CD4-positive, alpha-beta T cell treated with Interleukin-4 for 4 hours (primary cell): ENCODE data around the gene CEP68.
"Not testable (repeated sequence)": the region's sequence is repeated elsewhere in the genome, so short reads cannot be mapped to it uniquely, and the experiment has no call there.

ENCODE experiments used
- DNase-seq: peaks from one replicate; pipeline ENCODE4 v3.0.0-alpha.2; 2020

Gene CEP68, protein sequence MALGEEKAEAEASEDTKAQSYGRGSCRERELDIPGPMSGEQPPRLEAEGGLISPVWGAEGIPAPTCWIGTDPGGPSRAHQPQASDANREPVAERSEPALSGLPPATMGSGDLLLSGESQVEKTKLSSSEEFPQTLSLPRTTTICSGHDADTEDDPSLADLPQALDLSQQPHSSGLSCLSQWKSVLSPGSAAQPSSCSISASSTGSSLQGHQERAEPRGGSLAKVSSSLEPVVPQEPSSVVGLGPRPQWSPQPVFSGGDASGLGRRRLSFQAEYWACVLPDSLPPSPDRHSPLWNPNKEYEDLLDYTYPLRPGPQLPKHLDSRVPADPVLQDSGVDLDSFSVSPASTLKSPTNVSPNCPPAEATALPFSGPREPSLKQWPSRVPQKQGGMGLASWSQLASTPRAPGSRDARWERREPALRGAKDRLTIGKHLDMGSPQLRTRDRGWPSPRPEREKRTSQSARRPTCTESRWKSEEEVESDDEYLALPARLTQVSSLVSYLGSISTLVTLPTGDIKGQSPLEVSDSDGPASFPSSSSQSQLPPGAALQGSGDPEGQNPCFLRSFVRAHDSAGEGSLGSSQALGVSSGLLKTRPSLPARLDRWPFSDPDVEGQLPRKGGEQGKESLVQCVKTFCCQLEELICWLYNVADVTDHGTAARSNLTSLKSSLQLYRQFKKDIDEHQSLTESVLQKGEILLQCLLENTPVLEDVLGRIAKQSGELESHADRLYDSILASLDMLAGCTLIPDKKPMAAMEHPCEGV

DNA sequence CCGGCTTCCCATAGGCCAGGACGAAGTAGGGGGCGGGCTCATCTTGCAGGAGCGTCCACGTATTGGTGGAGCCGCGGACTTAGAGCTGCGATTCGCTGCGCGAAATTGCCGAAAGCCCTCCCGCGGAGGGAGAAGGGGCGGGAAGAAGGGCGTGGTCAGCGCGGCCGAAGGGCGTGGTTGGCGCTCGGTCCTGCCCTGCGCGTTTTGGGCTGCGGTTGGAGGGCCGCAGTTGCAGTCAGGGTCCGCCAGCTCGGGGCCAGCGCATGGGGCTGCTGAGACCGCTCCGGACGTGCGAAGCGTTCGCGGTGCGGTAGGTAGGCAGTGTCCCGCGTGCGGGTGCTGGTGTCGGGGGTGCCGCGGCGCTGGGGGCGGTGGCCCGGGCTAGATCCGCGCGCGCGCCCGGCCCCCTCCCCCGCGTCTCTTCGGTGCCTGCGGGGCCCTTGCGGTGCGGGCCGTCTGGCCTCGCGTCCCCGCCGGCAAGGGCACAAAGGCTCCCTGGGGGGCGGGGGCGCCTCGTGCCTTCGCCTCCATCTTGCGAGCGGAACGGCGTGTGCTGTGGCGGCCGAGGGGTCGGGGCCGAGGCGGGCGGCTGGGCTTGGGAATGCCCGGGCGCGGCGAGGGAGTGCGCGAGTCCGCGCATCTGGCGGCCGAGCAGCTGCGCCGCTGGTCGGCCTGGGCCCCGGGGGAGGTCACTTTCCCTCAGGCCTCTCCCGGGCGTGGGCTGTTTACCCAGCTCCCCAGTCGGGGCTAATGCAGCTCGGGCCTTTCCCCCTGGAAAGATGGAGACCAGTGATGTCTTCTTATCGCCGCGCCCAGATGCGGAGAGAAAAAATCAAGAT is at the start of gene CEP68:
Gene CEP68, plus strand, starts transcription at position 202 of the 839 bp plus-strand sequence. CDS start 13,029 bp downstream, outside the sequence.
- peak; percentile 96 for DNase-seq

DNA sequence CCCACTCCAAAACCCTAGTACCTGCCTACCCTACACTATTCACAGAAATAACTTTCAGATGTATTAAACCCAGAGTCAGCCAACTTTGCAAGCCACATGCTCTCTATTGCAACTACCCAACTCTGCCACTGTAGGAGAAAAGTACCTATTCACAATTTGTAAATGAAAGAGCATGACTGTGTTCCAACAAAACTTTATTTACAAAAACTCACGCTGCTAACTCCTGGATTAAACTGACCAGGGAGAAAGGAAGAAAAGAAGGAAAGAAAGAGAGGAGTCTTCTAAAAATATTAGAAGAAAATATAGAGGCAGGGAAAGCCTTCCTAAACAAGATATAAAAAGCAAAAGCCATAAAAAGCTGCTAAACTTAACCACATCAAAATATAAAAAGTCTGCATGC is 42.4 kb upstream of the CEP68 start:
- no peak for DNase-seq

DNA sequence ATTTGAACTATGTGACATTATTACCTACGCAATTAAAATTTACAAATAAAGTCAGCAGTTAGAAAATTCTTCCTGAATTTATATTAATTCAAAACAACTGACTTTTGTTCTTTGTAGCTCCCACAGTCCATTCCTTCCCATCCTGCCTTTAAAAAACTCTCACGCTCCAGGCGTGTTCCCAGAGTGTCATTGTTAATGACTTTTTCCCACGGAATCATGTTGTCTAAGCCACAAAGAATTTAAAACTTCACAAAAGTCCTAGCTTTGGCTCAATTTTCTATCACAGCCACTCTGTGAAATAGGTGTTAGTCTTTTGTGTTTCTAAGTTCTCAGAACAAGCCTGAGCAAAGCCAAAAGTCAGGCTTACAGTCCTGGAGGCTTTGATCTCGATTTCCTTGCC is 40.5 kb upstream of the CEP68 start:
- no peak for DNase-seq

DNA sequence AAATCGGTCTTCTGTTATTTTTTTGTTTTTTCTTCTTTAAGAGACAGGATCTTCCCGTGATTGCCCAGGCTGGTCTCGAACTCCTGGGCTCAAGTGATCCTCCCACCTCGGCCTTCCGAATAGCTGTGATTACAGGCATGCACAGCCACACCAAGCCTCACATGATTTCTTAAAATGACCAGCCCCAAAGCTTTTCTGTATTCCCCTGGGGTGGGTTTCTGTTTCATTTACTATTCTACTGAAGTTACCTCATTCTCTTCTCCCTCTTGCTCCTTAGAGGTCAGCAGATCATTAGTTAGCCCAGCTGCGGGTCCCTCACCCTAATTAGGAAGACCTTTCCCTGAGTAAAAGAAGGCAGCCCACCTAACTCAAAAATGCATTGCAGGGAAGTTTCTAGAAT is 39.4 kb upstream of the CEP68 start:
- no peak for DNase-seq

DNA sequence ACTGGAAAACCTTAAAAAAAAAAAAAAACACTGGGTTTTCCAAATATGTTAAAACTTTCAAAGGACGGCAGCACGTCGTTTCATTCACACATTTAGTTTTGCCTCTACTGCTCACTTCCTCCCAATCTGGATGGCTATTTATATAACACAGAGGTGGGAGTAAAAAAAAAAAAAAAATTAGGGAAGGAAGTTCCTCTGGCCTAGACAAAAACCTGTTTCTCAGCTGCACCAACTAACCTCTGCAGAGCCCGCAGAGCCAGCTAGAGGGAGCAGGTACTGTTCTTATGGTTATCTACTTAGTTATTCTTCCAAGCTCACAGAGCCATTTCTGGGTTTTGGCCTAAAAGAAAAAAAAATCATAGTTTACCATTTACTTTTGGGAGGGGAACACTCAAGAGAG is 38.9 kb upstream of the CEP68 start:
- DNase-seq: no peak

DNA sequence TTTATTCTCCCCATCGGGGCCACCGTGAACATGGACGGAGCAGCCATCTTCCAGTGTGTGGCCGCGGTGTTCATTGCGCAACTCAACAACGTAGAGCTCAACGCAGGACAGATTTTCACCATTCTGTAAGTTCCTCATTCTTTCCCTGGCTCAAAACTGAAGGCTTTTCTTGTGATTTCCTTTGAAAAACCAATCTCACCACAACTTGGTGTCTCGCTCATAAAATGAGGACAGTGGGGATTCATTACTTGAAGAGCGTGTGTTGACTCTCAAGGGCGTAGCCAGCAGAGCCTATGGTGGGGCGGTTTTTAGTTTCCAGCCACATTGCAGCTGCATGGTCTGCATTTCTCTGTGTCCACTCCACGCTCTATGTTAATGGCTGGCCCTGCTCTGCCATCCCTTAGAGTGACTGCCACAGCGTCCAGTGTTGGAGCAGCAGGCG is 38.1 kb upstream of the CEP68 start:
- DNase-seq: peak; percentile 10

DNA sequence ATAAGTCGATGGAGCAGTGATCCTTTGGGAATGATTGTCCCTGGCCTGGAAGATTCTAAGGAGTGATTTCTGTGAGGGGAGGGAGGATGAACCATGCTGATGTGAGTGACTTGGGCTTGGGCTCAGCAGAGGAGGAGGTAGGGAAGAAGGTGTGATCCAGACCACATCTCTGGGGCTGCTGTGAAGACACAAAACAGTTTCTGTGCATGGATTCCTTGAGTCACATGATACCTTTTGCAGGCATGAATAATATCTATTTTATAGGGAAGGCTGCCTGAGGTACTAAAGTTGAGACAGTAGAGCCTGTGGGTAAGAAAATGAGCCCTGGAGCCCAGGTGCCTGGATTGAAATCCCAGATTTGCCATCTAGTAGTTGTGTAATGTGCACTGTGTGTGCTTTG is 37.2 kb upstream of the CEP68 start:
- no peak for DNase-seq

DNA sequence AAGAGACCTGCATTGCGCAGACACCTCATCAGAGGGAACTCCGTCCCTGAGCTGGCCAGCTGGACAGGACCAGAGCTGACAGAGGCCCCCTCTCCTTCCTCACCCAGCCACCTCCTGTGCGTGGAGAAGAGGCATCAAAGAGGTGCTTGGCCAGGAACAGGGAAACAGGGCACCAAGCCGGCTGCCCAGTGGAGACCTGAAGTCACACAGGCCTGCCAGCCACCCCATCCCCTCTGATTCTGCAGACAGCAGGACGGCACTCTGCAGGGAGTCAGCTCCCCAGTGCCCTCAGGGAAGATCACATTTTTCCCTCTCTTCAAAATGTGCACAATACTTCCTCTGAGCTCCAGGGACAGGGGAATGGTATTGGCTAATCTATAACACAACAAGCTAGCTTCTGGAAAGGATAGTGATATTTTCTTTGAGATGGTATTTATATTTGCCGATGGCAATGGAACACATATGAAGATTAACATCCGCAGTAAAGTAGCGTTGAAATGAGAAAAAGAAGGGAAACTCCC is 36.5 kb upstream of the CEP68 start:
- no peak for DNase-seq

DNA sequence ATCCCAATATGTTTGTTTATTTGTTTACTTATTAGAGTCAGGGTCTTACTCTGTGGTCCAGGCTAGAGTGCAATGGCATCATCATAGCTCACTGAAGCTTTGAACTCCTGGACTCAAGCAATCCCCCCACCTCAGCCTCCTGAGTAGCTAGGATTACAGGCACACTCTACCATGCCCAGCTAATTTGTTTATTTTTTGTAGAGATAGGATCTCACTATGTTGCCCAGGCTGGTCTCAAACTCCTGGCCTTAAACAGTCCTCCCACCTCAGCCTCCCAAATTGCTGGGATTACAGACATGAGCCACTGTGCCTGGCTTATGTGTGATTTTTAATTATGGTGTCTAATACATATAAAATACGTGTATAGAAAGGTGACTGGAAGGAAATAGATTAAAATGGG is 36.0 kb upstream of the CEP68 start:
- DNase-seq: not testable (repeated sequence)

DNA sequence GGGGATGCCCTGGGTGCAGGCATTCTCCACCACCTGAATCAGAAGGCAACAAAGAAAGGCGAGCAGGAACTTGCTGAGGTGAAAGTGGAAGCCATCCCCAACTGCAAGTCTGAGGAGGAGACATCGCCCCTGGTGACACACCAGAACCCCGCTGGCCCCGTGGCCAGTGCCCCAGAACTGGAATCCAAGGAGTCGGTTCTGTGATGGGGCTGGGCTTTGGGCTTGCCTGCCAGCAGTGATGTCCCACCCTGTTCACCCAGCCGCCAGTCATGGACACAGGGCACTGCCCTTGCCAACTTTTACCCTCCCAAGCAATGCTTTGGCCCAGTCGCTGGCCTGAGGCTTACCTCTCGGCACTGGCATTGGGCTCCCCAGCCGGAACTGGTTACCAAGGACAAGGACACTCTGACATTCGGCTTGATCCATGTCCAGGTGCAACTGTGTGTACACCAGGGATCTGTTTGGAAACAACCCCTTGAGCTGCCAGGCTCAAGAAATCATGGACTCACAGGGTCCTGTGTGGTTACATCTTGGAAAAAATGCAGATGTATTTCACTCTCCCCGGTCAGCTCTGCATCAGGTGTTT is 35.2 kb upstream of the CEP68 start:
- no peak for DNase-seq

DNA sequence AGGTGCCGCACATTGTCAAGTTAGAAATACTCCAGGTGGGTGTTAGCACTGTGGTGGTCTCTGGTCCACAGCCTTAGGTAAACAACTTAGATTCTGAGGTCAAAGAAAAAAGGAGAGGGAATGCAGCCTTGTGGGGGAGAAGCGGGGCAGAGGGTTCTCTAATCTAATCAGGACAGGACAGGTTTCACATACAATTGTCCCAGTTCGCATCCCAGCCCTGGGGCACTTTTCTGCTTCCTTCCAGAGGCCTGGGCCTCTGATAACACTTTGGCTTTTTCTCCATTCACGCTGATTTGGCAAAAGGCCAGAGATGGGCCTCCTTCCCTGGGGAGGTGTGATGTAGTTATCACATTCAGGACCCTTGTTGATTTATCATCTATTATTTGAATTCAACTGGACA is 34.5 kb upstream of the CEP68 start:
- DNase-seq: no peak

DNA sequence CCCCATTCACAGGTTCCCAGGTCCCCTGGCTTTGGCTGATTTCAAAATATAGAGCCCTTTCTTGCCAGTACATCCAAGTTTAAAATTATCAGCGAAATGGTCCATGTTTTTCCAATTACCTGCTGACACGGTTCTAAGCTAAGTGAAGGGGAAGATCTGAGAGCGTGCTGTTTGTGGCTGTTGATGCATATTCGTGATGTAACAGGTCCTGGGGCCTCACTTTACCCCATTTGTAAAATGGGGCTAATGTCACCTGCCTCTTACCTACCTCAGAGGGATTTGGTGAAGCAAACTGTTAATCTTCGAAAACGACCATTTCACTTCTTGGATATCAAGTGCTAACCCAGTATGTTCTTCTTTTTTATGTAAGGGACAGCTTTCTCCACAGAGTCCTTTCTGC is 34.0 kb upstream of the CEP68 start:
- no peak for DNase-seq

DNA sequence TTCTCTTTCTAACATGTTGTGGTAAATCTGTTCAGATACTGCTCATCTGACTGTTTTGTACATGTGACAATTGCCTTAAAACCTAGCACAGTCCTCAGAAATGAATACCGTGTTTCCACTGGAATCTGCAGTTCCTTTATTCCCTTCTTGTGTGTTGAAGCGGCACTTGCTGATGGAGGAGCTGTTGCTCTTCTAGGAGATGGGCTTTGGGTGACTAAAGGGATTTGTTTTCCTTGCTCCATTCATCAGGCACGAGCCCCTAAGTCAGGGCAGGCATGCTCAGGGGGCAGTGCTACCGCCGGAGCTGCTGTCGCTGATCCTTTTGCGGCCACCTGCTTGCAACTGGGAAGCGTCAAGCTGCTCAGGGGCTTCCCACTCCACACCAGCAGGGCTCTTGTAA is 32.5 kb upstream of the CEP68 start:
- DNase-seq: no peak

DNA sequence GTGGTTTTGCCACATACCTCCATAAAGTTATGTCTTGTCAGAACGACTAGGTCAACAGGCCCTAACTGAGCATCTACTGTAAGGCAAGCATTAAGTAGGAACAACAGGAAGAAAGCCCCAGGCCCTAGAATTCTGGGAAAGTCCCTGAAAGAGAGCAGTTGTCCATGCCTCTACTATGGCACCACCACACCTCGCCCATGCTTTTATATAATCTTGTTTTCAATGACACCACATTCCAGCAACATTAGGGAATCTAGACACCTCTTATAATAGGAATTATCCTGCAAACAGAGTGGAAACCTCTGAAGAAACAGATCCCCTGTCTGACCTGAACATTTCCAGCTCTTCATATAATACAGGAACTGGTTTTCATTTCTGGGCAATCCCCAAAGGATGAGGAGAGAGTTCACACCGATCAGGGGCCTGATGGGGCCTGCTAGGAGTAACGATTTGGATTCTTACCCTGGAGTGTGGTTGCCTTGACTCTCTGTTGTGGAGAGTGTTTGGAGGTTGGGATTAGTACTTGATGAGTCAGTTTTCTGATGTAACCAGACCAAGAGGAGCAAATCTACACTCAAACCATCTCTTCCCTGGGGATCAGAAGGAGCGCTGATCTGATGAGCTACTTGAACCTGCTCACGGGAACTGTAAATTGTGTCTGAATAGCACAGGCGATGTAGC is 31.9 kb upstream of the CEP68 start:
- no peak for DNase-seq

DNA sequence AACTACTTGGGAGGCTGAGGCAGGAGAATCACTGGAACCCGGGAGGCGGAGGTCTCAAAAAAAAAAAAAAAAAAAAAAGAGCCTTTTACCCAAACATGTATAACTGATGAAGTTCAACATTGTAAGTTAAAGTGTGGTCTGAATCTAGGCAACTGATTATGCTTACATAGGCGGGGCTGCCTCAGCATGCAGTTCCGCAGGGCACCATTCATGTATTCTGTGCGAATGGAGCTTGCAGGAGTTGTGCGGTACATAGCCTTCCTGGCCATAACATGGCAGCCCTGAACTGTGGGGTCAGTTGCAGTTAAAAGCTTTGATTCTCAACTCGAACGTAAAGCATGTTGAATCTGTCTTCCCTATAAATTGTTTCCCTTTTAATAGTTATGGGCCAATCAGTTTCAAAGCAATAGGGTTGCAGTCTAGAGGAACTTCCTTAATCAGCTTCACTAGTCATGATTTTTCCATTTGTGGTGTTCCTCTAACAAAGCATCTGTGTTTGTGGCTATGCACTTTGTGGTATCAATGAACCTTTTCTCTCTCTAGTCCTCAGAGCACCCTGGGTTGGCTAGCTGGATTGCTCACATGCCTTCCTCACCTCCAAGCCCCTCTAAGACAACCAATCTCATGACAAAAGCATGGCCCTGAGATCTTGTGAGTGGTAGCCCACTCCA is 30.6 kb upstream of the CEP68 start:
- DNase-seq: no peak

DNA sequence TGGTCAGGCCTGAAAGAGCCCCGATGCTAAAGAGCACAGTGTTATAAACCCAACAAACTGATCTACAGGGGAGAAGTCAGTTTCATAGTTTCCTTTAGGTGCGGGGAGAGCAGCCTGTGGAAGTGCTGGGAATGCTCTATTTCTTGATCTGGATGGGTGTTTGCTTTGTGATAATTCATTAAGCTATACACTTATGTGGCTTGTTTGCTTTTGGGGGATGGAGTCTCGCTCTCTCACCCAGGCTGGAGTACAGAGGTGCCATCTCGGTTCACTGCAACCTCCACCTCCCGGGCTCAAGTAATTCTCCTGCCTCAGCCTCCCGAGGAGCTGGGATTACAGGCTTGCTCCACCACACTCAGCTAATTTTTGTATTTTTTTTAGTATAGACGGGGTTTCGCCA is 30.1 kb upstream of the CEP68 start:
- DNase-seq: no peak

DNA sequence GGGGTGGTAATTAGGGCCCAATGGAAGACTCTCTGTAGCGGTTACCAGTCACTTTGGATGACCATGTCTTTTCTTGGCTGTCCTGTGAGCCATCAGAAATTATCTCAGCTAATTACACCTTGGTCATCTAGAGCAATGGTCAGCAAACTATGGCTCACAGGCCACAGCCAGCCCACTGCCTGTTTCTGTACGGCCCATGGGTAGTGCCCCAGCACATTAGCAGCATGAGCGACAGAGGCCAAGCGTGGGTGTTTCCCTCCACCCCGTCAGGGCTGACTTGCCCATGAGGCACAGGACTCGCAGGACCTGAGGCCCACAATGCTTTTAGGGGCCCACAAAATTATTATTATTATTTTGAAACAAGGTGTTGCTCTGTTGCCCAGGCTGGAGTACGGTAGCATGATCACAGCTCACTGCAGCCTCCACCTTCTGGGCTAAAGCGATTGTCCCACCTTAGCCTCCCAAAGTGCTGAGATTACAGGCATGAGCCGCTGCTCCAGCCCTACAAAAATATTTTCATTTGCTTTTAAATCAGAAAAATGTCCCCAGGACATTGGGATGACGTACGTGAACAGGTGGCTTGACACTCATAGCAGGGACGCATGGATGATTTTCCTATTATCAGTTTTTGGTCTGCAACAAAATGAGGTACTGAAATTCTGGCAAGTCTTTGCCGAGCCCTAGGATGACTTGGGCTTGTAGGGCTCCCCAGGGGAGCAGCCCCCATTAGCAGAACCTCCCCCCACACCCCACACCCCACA is 29.3 kb upstream of the CEP68 start:
- DNase-seq: no peak

DNA sequence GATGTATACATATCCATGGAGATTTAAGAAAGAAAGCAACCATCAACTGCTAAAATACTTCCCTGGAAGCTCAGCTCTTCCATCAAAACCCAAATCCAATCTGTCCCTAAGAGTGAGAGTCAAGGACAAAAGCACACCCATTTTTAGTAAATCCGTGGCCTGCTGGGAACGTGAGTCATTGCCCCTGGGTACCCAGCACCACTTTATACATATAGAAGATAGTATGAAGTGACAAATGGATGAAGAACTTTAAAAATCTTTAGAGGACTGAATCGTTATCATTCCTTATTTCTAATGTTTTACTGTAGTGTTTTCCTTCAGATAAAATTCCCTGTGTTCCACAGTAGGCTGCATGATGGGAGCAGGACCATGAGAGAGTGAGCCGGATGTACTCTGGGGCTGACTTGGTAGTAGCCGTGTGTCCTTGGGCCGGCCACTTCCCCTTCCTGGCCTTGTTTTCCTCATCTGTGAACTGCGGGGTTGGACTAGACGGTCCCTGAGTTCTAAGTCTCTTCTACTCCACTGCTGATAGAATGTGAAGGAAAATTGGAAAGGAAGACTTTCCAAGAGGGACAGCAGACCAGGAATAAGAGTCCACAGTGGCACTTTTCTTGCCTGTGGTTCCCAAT is 28.5 kb upstream of the CEP68 start:
- no peak for DNase-seq

DNA sequence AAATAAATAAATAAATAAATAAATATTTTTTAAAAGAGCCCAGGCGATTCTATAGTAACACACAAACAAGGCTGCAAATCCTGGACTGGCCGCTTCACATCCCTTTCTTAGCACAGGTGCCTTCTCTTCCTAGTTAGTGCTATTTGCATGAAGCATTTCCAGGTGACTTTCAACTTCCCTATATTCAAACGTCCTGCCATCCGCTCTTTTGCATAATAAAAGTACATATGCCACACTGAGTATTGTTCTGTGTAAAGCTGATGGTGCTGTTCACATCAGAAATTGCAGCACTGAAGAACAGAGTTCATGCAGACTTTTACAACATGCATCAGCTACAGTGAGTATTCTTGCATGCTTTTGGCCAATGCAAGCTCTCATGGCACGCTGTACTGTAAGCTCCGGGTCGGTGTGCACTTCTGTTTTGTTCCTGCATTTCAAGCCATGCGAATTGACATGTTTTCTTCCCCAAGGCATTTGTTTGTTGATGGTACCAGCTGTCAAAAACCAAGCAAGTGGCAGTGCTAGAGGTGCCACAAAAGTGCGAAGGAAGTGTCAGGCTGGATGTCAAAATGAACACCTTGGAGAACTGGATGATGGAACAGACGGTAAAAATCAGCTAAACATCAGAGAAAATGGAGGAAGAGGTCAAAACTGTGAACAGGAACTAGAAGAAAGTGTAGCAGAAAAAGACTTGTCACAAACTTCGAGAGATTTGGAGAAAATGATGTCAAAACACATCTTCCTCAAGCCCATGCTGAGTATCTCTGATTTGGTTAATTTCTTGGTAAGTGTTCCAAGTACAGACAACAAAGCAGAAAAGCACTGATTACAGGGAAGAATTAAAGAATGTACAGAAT is 25.5 kb upstream of the CEP68 start:
- DNase-seq: no peak
